NCI-H2196 treated with DMSO at 0.1 percent for 48 hours (cell line): ENCODE data around the gene CALR3.

Experiments used
- DNase-seq: peaks from one replicate; lab custom pipeline; 2025; ENCODE audit not compliant: unreplicated experiment; lab: John Stamatoyannopoulos, UW

Gene CALR3

DNA sequence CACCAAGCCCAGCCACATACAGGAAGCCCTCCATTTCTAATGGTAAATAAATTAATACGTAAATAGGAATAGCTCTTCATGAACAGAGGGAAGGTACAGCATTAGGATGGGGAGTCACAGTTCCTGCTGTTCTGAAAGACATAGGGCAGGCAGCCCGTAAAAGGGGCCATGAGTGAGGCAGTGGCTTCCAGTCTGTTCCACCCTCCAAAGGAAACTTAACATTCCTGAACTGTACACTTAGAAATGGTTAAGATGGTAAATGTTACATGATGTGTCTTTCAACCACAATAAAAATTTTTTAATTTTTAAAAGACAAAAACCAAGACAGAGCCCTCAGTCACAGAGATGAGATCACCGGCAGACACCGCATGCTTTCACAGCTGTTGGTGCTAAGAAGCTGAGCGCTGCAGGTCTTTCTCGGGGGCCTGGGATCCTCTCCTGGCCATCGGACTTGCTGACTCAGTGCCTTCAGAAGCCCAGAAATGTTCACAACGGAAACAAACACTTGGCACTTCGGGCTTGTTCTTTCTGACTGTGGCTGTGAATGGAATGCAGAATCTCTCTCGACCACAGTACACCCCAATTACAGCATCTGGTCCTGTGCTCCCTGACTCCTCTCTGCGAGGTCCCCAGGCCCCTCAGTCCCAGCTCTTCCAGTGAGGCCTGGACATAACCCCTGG lies 60.6 kb downstream of the CALR3 start:
- no peak for DNase-seq

DNA sequence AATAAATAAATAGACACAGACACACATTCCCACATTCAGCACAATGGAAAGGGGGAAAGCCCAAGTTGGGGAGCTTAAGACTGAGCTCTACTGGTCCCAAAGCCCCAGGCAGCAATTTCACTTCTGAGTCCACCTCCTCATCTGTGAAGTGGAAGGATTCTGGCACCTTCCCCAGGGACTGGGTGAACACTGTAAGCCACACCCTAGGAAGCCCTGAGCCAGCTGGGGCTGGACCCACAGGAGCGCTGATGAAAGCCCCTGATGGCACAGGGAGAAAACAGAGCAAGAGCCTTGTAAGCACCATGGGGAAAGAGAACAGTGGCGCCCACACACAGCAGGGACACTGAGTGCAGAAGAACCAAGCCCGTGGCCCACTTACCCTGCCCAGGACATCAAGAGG lies 62.0 kb downstream of the CALR3 start:
- no peak for DNase-seq

DNA sequence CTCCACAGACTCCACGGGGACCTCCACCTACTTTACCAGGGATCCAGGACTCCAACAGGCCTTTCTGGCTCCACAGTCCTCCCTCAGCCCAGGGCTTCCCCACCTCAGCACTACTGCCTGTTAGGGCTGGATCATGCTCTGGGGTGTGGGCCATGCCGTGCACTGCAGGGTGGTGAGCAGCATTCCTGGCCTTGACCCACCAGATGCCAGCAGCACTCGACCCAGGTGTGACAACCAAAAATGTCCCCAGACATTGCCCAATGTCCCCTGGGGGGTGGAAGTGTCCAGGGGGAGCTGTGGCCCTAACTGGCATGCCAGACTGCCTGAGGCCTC lies 66.2 kb downstream of the CALR3 start:
- no peak for DNase-seq

DNA sequence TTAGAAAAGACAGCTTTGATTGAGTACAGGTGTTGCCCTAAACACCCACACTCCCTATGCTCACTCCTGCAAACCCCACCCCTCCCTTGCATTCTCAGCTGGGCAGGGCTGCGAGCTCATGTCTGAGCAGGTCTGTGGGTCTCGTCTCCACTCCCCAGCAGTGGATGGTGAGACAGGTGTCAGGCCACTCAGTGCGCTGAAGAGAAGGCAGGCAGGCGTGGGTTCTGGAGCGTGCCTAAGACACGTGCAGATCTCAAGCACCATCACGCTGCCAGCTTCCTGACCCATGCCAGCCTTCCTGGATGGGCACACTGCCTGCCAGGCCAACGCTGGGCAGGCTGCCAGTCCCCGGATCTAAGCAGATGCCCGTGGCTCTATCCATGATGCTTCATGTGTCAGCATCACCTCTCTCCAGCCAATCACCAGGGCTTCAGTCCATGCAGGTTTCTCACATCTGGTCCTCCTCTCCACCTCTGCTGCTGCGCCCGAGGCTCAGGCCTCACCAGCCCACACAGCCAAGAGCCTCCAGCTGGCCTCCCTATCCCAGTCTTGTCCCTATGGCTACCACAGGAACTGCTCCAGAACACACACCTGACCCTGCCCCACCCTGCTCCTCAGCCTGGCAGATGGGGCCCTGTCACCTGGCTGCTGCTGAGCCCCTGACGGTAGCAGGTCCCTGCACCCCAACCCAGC lies 66.8 kb downstream of the CALR3 start:
- peak; percentile 94 for DNase-seq
